Hematopoietic multipotent progenitor cell treated with erythropoietin and hydrocortisone succinate and interleukin-3 and kit ligand, for 8 days (in vitro differentiated cells): Measurements from ENCODE around the gene EID1.
A peak's percentile ranks its signal among the peaks of the same experiment; 100 is the strongest.
"Not testable (repeated sequence)": the region's sequence is repeated elsewhere in the genome, so short reads cannot be mapped to it uniquely, and the experiment has no call there.

Experiments
- DNase-seq: peaks from one replicate; pipeline ENCODE4 v3.0.0-alpha.2; 2015

EID1 gene, protein sequence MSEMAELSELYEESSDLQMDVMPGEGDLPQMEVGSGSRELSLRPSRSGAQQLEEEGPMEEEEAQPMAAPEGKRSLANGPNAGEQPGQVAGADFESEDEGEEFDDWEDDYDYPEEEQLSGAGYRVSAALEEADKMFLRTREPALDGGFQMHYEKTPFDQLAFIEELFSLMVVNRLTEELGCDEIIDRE

DNA sequence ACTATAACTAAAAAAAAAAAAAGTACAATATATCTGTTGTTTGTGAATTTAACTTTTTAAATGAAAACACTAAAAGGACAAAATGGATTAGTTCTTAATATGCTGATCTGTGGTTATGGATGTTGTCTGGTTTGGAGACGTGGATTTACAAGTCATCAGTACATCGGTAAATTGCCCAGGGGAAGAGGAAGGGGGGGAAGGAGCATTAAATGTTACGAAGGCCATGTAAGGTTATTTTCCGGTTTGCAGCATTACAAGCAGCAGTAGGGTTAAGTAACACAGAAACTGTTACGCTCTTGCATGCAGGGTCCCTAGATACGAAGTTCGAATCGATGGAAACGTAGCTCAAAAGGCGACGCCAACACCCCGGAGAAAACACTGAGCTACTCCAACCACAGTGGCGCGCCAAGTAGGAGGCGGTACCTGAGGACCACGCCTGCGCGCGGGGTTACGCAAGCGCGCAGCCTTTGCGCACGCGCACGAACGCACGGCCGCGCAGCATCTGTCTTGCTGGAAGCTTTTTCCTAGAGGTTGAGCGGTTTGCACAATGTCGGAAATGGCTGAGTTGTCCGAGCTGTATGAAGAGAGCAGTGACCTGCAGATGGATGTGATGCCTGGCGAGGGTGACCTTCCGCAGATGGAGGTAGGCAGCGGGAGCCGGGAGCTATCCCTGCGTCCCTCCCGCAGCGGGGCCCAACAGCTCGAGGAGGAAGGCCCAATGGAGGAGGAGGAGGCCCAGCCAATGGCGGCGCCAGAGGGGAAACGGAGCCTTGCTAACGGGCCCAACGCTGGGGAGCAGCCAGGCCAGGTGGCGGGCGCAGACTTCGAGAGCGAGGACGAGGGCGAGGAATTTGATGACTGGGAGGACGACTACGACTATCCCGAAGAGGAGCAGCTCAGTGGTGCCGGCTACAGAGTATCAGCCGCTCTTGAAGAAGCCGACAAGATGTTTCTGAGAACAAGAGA, at the start of gene EID1:
Gene EID1, plus strand, starts transcription at position 505 of the 966 bp plus-strand sequence. Its CDS starts 43 bp downstream, at position 548.
- peak; percentile 93 for DNase-seq

DNA sequence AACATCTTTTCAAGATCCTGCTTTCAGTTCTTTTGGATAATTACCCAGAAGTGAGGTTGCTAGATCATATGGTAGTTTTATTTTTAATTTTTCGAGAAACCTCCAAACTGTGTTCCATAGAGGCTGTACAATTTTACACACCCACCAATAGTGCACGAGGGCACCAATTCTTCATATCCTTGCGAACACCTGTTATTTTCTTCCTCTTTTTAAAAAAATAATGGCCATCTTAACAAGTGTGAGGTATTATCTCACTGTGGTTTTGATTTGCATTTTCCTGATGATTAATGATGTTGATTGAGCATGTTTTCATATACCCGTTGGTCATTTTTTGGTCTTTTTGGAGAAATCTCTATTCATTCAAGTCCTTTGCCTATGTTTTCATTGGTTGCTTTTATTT, 49.5 kb upstream of the EID1 start:
- DNase-seq = no peak

DNA sequence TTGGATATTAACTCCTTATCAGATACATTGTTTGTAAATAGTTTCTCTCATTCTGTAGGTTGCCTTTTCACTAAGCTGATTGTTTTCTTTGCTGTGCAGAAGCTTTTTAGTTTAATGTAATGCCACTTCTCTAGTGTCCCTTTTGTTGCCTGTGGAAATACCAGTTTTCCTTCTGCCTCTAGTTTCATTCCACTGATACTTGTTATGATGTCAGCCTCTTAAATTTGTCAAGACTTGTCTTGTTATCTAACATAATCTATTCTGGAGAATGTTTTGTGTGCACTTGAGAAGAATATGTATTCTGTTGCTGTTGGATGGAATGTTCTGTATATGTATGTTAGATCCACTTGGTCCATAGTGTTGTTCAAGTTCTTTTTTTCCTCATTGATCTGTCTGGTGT, 49.0 kb upstream of the EID1 start:
- DNase-seq = no peak

DNA sequence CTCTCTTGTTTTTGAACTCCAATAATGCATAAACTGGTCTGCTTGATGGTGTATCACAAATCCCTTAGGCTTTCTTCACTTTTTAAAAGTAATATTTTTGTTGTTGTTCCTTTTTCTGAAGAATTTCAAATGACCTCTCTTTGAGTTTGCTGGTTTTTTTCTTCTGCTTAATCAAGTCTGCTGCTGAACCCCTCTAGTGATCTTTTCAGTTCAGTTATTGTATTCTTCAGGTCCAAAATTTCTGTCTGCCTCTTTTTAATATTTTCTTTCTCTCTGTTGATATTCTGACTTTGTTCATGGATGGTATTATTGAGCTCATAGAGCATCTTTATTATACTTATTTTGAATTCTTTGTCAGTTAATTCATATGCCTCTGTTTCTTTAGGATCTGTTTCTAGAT, 45.3 kb upstream of the EID1 start:
- no peak for DNase-seq

DNA sequence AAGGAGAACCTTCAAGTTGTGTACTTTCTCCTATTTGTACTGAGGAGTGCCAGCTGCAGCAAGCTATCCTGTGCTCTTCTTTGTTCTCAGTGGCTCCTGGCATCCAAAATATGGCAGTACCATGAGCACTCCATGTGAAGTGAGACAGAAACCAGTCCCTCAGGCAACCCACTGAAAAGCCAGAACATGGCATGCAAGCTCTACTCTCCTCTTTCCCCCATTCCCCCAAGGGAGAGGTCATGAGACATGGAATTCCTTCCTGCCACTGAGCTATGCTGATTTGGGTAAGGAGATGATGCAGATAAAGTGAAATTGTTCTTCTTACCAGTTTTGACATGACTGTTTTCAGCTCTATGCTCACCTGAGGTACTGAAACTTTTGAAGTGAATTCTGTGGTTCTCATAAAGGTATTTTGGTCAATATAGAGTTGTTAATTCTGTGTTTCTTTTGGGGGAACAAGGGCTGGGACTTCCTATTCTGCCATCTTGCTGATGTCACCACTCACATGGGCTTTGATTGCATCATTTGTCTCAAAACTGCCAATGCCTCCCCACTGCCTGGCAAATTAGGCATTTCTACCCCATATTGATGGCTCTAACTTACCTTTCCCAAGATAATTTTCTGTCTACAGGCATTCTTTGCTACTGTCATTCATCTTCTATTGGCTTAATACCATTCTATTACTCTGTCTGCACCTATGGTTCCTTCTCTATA, 44.3 kb upstream of the EID1 start:
- DNase-seq = no peak

DNA sequence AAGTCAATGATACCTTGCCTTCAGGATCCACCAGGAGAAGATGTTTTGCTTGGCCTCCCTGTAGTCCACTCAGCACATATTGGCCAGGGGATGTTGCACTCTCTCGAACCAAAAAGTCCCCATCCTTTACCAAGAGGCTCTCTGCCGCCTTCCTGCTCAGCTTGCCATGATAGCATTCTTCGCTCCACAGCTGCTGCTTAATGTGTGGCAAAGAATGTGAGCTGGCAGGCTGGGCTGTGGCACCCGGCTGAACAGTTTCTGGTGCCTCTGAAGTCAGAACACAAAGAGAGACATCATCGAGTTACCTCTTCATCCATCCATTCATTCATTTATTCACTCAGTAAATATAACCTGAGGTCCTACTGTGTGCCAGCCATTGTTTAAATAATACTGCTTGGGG, 43.2 kb upstream of the EID1 start:
- no peak for DNase-seq

DNA sequence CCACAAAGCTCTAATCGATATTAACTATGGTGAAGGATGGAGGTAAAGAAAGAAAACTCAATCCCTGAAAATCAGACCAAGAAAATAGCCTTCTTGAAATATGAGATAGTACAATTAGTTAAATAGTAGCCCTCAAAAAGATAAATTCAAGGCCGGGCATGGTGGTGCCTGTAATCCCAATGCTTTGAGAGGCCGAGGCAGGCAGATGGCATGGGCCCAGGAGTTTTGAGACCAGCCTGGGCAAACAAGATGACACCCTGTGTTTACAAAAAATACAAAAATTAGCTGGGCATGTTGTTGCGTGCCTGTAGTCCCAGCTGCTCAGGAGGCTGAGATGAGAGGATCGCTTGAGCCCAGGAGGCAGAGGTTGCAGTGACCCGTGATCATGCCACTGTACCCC, 35.4 kb upstream of the EID1 start:
- no peak for DNase-seq

DNA sequence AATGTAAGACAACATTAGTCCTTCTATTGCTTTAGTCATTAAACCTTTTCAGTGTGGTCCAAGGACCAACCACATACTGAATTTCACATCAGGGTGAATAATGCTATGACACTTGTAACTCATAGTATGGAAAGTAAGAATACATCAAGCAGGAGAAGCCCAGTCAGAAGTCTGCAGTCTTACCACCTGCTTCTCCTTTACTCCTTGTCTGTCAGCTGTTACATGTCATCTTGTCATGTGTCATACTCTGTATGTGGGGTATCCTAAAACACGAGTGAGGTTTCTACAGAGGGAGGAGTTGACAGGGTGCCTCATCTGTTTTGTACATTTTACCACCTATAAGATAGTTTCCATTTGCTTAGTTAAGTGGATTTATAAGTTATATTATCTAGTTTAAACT, 32.8 kb upstream of the EID1 start:
- DNase-seq = no peak

DNA sequence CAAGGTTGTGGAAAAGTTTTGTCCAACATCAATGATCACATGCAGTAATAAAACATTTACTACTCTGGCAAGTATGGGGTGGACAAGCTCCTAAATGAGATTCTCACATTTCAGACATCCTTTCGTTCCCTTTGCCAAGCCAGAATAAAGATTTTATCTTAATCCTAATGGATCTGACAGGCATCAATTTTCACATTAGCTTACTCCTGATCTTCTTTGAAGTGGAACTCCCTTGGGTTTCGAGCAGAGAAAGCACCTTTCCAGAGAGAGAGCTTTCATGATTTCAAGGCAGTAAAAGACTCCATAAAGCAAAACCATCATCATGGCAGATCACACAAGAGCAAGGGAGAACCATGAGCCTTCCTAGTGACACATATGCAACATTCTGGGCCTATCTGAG, 27.3 kb upstream of the EID1 start:
- no peak for DNase-seq

DNA sequence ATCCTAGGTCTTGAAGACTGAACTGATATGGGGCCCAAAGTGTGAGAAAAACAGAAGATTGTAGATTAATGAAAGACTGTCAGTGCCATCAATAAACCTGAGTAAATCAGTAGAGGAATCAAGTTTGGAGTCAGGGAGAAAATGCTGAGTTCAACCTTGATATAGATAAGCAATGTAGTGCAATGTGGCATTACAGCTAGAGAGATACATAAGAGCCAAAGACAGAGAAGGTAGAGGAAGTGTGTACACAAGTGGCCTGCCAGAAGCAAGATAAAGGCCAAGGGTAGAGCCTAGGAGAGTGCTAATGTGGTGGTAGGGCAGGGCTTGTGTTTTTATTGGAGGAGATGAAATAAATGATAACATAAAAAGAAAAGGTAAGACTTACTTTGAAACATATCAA, 26.0 kb upstream of the EID1 start:
- peak; percentile 70 for DNase-seq

DNA sequence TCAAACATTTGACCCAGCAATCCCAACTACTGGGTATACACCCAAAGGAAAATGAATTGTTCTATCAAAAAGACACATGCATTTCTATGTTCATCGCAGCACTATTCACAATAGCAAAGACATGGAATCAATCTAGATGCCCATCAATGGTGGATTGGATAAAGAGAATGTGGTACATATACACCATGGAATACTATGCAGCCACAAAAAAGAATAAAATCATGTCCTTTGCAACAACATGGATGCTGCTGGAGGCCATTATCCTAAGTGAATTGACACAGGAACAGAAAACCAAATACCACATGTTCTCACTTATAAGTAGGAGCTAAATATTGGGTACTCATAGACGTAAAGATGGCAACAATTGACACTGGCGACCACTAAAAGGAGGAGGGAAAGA, 23.5 kb upstream of the EID1 start:
- DNase-seq = not testable (repeated sequence)

DNA sequence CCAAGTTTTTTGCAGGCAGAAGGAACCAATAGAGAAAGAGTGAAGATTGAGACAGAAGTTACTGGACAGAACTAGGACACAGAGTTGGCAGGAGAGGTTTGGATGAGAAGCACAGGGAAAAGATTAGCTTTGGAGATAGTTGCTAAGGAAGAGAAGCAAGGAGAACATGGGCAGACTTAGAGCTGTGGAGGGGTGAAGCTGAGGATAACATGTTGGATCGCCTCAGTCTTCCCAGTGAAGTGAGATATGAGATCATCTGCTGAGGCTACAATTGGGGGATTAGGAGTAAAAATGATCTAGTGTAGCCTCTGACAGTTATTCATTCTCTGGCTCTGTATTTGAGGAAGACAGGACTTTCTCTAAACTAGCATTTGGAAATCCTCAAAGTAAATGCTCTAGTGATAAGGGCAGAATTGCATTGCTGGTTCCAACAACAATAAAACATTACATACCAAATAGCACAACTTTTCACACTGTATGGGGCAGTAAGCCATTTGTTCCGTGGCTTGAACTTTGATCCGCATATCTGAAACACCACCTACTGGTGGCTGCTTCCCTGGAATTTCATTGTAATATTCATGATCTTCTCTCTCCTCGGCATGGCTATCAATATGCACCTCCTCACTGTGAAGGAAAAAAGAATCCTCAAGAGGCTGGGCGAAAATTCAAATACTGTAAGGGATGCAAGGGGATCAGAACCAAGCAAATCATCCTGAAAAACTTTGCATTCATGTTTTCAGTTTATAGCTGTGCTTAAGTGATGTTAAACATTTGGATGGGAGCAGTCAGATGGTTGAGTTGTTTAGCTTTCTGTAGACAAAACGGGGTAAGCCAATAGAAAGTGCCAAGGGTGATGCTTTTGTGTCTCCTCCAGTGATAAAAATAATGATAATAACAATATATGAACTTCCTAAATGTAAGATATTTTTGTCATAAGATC, 22.2 kb upstream of the EID1 start:
- peak; percentile 51 for DNase-seq

DNA sequence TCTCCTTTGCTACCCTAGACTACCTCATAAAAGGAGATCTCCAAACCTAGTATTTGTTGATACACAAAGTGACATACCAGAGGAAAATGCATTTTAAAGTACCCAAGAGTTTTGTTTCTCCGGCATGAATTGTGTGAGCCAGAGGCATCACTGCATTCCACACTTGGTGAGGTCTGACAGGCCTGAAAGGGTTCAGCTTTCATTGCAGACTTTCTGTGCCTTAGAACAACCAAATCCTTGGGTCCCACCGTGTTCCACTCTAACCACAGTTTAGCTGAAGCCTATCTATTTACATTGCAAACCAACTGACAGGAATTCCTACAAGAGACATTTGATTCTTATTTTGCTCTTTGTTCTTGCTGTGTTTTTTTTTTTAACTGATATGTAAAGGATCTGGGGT, 21.0 kb upstream of the EID1 start:
- DNase-seq = no peak

DNA sequence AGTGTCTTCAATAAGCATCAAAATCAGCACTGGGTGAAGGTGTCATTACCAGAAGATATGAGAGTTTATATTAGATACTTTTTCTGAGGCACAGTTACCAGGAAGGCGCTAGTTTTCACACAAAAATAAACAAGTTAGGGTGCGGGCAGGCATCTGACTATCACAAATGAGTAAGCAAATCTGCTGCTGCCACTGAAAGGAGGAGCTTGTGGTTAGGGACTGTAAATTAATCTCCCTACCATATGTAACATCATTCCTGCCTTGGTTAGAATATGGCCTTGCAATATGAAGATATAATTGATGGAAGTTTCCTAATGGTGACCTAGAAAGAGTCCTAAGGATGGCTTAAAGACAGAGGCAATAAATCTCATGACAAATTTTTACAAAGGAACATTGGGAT, 19.5 kb upstream of the EID1 start:
- peak; percentile 90 for DNase-seq

DNA sequence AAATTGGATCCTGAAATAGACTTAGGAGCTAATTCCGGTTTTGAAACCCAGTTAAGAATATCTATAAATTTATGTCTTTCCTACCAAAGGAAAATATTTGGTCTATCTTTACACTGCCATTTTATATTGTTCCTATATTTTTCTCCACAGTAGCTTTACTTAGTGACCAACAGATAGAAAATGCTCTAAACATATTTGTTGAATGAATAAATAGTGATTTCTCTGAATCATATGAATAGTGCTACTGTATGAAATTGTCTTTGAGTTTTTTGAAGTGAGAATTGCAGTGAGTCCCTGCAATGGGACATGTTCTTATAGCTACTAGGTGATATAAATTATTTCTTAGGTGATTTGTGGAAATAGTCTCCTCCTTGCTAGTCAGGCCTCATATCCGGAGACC, 18.5 kb upstream of the EID1 start:
- DNase-seq = no peak

DNA sequence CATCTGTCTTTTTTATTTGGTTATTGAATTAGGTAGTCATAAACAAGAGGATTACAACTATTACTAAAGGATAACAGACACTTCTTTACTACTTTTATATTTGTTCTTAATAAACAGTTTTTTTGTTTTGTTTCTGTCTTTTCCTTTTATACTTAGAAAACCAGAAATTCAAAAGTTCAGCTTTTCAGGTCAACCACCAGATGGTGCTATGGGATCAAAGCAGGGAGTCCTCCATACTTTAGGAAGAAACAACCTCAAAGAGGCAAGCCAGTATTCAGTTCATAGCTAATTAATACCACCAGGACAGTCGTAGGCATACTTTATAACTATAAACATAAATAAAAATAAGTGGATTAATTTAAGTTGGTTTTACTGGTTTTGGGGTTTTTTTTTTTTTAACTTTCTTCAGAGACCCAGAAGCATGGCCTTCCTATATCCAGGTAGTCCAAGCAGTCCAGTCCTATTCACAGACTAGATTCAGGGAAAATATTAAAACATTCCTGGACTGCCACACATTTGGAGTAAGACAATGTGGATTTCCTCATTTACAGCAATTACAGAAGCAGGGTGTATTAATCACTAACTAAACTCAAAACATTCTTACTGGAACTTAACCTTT, 16.0 kb upstream of the EID1 start:
- peak; percentile 86 for DNase-seq

DNA sequence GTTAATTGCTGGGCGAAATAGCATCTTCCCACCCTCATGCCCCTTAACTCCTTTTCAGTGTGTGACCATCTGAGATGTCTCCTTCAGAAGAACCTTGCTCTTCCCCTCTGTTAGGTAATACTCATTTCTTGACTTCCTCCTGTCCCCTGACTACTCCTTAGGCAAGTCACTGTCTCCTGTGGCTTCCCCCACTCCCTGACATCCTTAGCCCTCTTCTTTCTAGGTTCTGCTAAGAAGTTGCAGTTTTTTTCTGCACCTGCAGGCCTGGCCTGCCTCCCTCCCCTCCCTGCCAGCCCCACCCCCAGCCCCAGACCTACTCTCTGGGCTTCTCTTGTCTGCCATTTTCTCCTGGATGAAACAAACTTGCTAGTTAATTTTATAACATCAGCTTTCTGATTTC, 15.2 kb upstream of the EID1 start:
- no peak for DNase-seq

DNA sequence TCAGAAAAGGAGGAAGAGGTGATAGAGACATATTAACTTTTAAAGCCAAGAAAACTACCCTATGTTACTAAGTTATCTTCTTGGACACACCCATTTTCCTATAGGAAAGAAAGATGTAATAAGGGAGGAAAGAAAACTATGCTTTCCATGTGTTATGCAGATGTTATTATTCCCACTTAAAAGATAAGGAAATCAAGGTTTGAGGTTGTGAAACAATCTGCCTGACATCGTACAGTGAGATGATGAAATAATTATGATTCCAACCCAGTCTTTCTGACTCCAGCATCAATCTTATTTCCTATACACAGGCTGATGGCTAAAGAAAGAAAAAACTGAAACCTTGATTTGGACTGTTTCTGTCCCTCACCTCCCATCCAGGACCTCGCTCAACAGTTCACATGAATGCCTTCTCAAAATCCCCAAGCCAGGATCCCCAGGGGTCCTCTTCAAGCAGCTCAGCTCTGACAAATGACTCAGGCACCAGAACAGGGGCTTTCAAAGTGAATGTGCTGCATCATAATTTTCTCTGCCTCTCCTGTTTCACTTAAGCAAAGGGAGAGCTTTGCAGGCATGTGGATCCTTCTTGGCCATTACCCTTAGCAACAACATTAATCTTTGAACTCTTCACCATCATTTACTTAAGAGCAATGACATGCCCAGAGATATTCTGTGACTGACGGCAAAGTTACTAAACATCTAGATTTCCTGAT, 12.4 kb upstream of the EID1 start:
- DNase-seq = no peak

DNA sequence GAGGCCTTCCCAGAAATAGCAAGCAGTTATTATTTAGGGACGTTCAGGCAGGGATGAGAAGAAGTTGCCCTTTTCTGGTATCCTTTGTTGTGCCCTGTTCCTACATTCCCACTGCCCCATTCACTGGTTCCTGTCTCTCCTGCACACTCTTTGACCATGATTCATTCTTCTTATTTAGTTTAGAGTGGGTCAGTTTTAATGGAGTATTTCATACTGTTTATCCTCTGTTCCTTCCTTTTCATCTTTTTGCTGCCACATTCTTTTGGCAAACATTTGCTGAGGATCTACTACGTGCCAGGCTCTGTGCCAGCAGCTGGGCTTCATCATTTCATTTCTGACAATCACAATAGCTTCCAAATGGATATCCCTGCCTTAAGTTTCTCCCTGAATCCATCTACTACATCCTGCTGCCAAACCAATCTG, 11.8 kb upstream of the EID1 start:
- DNase-seq = no peak

DNA sequence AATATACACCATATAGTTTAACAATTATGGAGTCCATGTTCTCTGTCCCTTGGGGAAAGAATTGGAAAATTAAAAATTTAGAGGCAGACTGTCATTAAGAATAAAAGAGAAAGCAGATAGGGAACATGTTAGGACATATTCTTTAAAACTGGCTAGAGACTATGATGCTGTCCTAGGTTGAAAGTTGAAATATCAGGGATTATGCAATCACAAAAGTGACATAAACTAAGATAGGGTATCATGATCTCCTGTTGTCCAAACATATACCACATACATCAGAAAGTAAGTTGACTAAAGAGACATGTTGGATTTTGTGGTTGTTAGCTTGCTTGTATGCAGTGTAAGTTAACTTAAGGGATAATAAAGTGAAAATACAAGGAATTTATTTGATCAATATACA, 9.9 kb upstream of the EID1 start:
- no peak for DNase-seq

DNA sequence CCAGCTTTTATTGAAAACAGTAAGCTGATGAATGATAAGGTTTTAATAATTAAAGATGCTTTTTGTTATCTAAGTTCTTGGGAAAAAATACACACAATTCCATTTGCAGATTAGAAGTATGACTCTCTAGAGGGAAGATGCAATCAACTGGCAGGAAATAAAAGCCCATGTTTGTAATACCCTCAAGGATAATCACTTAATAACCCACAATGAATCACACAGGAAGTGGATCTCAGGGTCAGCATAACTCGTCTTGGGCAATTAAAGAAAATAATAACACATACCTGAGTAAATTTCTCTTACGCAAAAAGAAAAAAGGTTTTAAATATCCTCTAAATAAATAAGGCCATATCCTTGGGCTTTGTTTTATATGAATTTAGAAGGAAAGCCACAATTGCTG, 9.4 kb upstream of the EID1 start:
- no peak for DNase-seq

DNA sequence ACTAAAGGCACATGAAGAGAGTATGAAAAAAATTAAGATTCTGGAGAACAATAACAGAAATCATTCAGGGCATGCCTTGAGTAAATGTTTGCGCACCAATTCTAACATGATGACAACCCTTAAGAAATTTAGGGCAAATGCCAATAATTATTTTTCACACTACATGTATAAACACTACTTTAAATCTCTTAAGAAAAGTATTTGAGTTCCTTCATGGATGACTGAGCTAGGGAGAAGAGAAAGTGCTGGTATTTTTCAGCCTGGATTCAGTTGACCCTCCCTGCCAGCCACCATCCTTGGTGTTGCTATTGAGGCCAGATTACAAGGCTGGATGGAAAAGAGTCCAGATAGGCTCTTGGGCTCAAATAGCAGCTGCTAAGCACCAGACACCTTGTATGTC, 8.0 kb upstream of the EID1 start:
- no peak for DNase-seq
